ENCODE measurements around the gene SERTAD3.
"Not testable (repeated sequence)": the region's sequence is repeated elsewhere in the genome, so short reads cannot be mapped to it uniquely, and the experiment has no call there.

SERTAD3 gene

GRCh38 chr19:40457953-40458596, 13.9 kb upstream of the SERTAD3 start:
- no peak for DNase-seq

GRCh38 chr19:40457048-40457447, 12.9 kb upstream of the SERTAD3 start:
- DNase-seq = no peak

- DNase-seq = not testable (repeated sequence)
Measured at GRCh38 chr19:40453943-40454342, 9.8 kb upstream of the SERTAD3 start.

GRCh38 chr19:40453151-40453735, 9.1 kb upstream of the SERTAD3 start:
- no peak for DNase-seq

DNA sequence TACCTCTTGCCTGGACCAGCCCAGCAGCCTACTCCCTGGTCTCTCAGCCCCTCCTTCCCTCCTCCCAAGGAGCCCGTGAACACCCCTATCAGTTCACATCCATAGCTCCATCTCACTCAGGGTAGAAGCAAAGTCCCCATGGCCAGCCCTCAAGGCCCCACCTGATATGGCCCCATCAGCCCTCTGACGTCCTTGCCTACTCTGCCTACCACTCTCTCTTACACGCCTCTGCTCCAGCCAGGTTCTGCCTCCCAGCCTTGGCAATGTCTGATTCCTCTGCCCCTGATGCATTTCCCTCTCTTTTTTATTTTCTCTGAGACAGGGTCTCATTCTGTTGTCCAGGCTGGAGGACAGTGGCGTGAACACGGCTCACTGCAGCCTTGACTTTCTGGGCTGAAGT, 7.9 kb upstream of the SERTAD3 start:
- DNase-seq = no peak

DNA sequence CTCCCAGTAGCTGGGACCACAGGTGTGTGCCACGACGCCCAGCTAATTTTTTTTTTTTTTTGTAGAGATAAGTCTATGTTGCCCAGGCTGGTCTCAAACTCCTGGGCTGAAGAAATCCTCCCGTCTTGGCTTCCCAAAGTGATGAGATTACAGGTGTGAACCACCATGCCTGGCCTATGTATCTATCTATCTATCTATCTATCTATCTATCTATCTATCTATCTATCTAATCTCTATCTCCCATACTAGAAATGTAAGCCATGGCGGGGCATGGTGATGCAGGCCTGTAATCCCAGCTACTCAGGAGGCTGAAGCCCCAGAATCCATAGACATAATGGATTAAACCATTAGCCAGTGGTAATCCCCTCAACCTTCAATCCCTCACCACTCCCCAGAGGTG, 6.5 kb upstream of the SERTAD3 start:
- DNase-seq = no peak

DNA sequence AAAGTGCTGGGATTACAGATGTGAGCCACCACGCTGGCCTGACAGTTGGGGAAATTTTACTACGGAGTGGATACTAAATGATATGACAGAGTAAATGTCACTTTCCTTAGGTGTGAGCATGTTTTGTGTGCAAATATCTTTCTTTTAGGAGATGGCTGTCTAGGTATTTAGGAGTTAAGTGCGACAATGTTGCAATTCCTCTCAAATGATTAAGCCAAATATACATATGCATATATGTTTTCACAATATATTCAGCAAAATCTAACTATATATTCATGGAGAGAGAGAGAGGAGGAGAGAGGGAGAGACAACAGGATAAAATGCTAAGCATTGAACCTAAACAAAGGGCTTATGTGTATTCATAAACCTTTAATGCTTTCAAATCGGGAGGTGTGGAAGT, 5.4 kb upstream of the SERTAD3 start:
- no peak for DNase-seq

- no peak for DNase-seq
Measured at GRCh38 chr19:40446263-40446784, 2.2 kb upstream of the SERTAD3 start.

DNA sequence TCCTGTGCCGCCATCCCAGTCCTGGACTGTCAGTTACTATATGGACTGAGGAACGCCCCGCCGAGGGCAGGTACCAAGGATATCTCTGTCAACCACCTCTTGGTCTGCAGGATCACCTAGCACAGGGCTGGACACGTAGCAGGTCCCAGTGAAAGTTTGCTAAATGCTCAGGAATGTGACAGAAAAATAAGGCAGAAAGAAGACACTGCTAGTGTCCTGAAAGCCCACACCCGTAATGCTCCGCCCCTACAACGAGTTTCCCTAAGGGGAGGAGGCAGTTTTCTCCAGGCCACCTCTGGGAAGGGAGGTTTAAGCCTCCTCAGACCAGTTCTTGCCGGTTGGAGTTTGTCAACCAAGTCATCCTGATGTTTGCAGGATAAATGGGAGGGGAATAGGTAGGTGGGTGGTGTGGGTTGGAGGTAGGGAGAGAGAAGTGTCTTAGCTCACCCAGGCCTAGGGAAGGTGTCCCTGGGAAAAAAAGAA, 1.7 kb upstream of the SERTAD3 start:
- no peak for DNase-seq

DNA sequence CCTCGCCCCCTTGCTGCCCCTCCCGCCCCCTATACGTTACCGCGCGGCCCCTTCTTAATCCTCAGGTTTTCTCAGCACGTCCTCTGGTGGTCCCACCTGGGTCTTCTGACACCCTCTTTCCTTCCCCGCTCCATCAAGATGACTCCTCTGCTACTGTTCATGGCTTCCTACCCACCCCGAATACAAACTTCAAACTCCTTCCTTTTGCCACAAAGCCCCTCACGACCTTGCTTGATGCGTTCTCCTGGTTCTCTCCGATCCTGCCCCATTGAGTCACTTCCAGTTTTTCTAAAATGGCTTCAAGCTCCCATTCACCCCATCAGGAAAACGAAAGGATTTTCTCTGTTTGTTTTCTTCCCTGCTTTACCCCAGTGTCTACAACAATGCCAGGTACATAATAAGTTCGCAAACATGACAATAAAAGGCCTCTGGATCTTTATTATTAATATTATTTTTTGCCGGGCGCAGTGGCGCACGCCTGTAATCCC, 734 bp upstream of the SERTAD3 start:
- no peak for DNase-seq

DNA sequence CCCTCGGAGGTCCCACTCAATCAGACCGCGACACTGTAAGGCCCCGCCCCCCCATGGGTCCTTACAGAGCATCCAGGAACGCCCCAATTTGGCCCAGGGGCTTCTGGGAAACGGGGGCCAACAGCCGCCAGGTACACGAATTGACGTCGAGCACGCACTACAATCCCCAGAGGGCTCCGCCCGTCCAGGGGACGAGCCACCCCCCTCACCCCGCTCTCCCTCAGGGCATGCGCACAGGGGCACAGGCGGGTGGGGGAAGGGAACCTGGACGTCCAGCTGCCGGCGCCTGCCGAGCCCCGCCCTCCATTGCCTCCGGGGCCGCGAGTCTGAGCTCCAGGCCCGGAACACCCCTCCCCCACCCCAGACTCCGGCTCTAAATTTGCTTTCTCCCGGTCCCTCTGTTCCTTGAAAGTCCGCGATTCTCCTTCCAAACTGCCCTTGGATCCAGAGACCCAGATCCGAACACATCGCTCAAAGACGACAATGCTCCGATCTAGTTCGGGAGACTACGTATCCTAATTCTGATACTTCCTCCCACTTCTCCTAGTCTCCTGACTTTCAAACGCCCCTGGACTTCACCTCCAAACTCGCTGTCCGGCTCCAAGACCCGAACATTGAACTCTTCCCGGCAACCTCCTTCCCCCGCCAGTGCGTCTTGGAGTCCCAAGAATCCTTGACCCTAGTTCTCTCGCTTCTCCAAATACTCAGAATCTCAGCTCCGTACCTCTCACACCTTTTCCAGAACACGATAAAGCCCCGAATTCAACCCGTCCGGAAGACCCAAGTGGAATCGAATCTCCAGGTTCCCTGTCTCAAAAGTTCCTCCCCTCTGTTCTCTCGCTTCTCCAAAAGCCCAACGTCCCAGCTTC, 770 bp downstream of the SERTAD3 start:
- peak; percentile 84 to 100 (median 96) for DNase-seq

GRCh38 chr19:40442328-40443130, 1.6 kb downstream of the SERTAD3 start:
- no peak for DNase-seq

GRCh38 chr19:40441719-40442253, 2.3 kb downstream of the SERTAD3 start:
- DNase-seq = no peak

DNA sequence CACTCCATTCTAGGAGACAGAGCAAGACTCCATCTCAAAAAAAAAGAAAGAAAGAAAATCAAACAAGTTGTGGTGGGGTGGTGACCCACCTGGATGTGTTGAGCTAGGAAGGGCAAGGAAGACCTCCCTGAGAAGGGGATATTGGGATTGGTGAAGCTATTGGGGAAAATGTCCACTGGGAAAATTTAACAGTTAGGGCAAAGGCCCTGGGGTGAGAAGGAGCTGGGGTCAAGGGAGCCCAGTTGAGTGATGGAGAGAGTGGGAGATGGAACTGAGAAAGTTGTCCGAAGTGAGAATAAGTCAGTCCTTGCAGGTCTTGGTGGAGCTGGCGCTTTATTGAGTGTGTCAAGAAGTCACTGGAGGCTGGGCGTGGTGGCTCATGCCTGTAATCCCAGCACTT, 5.9 kb downstream of the SERTAD3 start:
- no peak for DNase-seq

DNA sequence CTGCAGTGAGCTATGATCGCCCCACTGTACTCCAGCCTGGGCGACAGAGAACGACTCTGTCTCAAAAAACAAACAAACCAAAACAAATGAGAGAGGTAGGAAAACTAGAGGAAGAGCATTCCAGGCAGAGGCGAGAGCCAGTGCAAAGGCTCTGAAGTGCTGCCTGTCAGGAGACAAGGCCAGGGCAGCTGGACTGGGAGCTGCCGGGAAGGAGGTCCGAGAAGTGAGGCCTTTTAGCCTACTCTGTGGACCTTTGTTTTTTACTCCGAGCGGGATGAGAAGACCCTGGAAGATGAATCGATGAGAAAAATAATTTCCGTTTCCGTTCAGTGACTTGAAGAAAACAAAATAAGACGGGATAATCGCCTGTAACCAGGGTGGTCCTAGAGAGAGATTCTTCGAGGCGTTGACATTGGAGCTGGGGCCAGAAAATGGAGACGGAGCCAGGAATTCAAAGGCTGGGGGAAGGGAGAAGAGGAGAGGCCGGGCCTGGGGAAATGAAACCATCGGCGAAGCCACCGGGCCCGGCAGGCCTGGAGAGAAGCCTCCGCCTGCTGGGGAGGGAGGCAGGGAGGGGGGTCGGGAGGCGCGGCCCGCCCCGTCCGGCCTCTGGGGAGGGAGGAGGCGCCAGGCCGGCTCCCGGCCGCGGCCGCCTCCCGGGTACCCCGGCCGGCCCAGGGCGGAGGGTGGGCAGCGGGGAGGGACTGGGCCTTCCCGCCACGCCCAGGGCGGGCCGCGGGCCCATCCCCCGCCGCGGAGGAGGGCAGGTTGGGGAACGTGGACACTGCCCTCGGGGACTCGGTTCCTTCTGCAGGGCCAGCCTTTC, 10.5 kb downstream of the SERTAD3 start:
- peak in 13 of 14 donors; percentile 47 to 89 (median 76) for DNase-seq

DNA sequence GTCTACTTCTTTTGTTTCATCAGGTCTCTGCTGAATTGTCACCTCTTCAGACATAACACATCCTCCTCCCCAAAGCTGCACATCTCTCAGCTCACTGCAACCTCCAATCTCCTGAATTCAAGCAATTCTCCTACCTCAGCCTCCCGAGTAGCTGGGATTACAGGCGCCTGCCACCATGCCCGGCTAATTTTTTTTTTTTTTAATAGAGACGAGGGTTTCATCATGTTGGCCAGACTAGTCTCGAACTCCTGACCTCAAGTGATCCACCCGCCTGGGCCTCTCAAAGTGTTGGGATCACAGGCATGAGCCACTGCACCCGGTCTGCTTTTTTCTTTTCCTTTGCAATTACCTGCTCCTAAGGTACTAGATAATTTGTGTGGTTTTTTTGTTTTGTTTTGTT, 11.4 kb downstream of the SERTAD3 start:
- DNase-seq = not testable (repeated sequence)

DNA sequence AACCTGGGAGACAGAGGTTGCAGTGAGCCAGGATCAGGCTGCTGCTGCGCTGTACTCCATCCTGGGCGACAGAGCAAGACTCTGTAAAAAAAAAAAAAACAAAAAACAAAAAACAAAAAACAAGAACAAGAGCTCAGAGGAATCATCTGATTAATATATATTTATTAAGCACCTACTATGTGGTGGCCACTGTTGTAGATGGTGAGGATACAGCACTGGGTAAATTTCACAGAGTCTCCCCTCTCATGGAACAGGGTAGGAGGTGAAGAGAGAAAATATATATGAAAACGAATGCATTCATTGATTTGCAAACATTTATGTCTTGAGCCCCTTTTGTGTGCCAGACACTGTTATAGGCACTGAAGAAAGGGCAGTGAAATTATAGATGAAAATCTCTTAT, 12.4 kb downstream of the SERTAD3 start:
- no peak for DNase-seq

DNA sequence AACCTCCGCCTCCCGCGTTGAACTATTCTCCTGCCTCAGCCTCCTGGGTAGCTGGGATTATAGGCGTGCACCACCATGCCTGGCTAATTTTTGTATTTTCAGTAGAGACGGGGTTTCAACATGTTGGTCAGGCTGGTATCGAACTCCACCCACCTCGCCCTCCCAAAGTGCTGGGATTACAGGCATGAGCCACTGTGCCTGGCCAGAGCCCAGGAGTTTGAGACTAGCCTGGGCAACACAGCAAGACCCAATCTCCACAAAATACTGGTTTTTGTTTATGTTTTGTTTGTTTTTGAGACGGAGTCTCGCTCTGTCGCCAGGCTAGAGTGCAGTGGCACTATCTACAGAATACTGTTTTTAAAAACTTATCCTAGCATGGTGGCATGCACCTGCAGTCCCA, 13.9 kb downstream of the SERTAD3 start:
- not testable (repeated sequence) for DNase-seq

DNA sequence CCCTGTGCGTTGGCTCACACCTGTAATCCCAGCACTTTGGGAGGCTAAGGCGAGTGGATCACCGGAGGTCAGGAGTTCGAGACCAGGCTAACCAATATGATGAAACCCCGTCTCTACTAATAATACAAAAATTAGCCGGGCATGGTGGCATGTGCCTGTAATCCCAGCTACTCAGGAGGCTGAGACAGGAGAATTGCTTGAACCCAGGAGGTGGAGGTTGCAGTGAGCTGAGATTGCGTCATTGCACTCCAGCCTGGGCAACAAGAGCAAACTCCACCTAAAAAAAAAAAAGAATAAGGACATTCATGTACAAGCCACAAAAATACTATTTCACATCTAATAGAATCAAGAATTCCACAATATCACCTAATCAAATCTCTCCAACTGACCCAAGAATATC, 15.9 kb downstream of the SERTAD3 start:
- not testable (repeated sequence) for DNase-seq

- peak; percentile 96 to 100 (median 99) for DNase-seq
Measured at GRCh38 chr19:40425450-40426287, 18.5 kb downstream of the SERTAD3 start, which contains the start of gene SERTAD1. Gene SERTAD1, minus strand, starts transcription at chr19:40425992. Its CDS starts 2,446 bp downstream, at chr19:40423546.
